DMS 273 treated with DMSO at 0.1 percent for 48 hours (cell line): Measurements from ENCODE around the gene HNRNPH3.
A peak's percentile ranks its signal among the peaks of the same experiment; 100 is the strongest.
"Not testable (repeated sequence)": the region's sequence is repeated elsewhere in the genome, so short reads cannot be mapped to it uniquely, and the experiment has no call there.

Experiments
- DNase-seq: peaks from one replicate; lab custom pipeline; 2025; lab: John Stamatoyannopoulos, UW

HNRNPH3 gene

GRCh38 chr10:68331455-68332258 is at the start of gene HNRNPH3:
Gene HNRNPH3 (plus strand): TSS chr10:68332064. CDS start chr10:68337222, 5,158 bp downstream.
- peak; percentile 85 for DNase-seq

GRCh38 chr10:68284062-68285001 is 47.5 kb upstream of the HNRNPH3 start:
- DNase-seq: no peak

- DNase-seq: no peak
These were observed 43.1 kb upstream of the HNRNPH3 start for GRCh38 chr10:68288717-68289116.

GRCh38 chr10:68290736-68291135 is 41.1 kb upstream of the HNRNPH3 start:
- no peak for DNase-seq

- DNase-seq: no peak
These were observed 34.8 kb upstream of the HNRNPH3 start for GRCh38 chr10:68296843-68297663.

GRCh38 chr10:68301301-68301700 is 30.6 kb upstream of the HNRNPH3 start:
- DNase-seq: no peak

- DNase-seq: peak; percentile 1
These were observed 29.9 kb upstream of the HNRNPH3 start for GRCh38 chr10:68301790-68302502.

GRCh38 chr10:68302503-68302823 is 29.4 kb upstream of the HNRNPH3 start:
- no peak for DNase-seq

GRCh38 chr10:68302871-68303270 is 29.0 kb upstream of the HNRNPH3 start:
- DNase-seq: no peak

- no peak for DNase-seq
These were observed 27.9 kb upstream of the HNRNPH3 start for GRCh38 chr10:68303849-68304412.

GRCh38 chr10:68305854-68306253 is 26.0 kb upstream of the HNRNPH3 start:
- no peak for DNase-seq

- no peak for DNase-seq
These were observed 21.3 kb upstream of the HNRNPH3 start for GRCh38 chr10:68310531-68310930.

- not testable (repeated sequence) for DNase-seq
These were observed 16.9 kb upstream of the HNRNPH3 start for GRCh38 chr10:68314930-68315329.

GRCh38 chr10:68315582-68315981 is 16.3 kb upstream of the HNRNPH3 start:
- DNase-seq: no peak

- DNase-seq: no peak
These were observed 13.4 kb upstream of the HNRNPH3 start for GRCh38 chr10:68318331-68319059.

GRCh38 chr10:68324396-68324795 is 7.5 kb upstream of the HNRNPH3 start:
- DNase-seq: not testable (repeated sequence)

- peak; percentile 8 for DNase-seq
These were observed 3.7 kb upstream of the HNRNPH3 start for GRCh38 chr10:68327889-68328786.

- no peak for DNase-seq
These were observed 2.4 kb upstream of the HNRNPH3 start for GRCh38 chr10:68329506-68329861.

GRCh38 chr10:68330852-68331454 is 911 bp upstream of the HNRNPH3 start:
- DNase-seq: no peak
